ENCODE measurements around the gene NPDC1.
"Not testable (repeated sequence)": the region's sequence is repeated elsewhere in the genome, so short reads cannot be mapped to it uniquely, and the experiment has no call there.

NPDC1 gene

DNA sequence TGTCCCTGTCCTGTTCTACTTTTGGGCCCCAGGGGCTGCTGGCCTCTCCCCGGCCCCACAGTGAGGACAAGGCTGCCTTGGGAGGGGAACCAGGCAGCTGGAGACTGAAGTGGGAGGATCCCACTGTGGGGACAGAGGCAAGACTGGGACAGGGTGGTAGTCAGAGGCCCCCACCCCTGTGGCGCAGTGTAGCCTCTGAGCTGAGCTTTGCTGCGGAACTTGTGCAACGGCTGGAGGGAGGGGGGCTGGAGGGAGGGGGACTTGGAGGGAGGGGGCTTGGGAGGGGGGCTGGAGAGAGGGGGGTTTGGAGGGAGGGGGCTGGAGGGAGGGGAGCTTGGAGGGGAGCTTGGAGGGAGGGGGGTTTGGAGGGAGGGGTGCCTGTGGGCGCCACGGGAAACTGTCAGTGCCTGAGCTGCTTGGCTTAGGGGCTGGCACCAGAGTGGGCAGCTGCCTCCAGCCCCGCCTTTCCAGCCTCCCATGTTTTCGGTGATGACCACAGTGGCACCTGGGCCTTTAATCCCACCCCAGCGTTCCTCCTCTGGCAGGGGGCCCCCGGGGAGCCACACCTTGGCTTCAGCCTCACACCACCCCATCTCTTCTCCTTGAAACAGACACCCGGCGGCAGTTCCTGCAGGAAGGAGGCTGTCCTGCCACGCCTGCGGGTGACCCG, 11.8 kb downstream of the NPDC1 start:
- Histone ChIP-seq H3K9me3 (no peaks in the 10 kb centered on the region), H3K4me3 (ENCODE audit: low read depth, low read length) (no peak overlapping the region), H3K27me3 (no peaks in the 10 kb centered on the region), H3K36me3 (peaks cover 9% of the 10 kb centered on the region), H3K4me1 (peaks cover 2% of the 10 kb centered on the region; the same call in 1 of the 2 replicates)
- TF ChIP-seq, protein P1, sequence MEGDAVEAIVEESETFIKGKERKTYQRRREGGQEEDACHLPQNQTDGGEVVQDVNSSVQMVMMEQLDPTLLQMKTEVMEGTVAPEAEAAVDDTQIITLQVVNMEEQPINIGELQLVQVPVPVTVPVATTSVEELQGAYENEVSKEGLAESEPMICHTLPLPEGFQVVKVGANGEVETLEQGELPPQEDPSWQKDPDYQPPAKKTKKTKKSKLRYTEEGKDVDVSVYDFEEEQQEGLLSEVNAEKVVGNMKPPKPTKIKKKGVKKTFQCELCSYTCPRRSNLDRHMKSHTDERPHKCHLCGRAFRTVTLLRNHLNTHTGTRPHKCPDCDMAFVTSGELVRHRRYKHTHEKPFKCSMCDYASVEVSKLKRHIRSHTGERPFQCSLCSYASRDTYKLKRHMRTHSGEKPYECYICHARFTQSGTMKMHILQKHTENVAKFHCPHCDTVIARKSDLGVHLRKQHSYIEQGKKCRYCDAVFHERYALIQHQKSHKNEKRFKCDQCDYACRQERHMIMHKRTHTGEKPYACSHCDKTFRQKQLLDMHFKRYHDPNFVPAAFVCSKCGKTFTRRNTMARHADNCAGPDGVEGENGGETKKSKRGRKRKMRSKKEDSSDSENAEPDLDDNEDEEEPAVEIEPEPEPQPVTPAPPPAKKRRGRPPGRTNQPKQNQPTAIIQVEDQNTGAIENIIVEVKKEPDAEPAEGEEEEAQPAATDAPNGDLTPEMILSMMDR (IDR thresholded peaks at IDR 0.05; ENCODE audit: low read depth, low read length), result no peak
- DNase-seq, result no peak

DNA sequence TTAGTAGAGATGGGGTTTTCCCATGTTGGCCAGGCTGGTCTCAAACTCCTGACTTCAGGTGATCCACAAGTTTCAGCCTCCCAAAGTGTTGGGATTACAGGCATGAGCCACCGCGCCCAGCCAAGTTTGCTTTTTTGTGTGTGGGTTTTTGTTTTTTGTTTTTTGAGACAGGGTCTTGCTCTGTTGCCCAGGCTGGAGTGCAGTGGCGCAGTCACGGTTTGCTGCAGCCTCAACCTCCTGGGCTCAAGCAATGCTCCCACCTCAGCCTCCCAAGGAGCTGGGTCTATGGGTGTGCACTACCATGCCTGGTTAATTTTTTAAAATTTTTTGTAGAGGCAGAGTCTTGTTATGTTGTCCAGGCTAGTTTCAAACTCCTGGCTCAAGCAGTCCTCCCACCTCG, 12.5 kb downstream of the NPDC1 start:
- not testable (repeated sequence) for H3K4me1 ChIP-seq; H3K4me3 ChIP-seq (ENCODE audit: low read depth, low read length); H3K27me3 ChIP-seq; H3K36me3 ChIP-seq; DNase-seq; H3K9me3 ChIP-seq

DNA sequence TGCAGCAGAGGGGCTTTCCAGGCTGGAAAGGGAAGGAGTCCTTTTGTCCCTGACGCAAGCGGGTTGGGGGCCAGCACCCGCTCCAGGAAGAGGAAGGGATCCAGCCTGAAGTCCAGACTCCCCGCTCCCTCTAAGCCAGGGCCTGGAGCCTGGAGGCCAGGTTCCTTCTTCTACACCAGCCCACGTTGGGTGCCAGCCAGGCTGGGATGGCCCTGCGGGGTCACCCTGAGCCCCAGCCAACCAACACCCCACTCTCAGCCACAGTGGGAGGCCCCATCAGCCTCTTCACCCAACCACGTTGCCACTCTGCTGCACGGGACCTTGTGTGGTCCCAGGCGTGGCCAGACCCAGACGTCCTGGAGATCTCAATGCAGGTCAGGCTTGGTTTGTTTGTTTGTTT, 13.1 kb downstream of the NPDC1 start:
- no peak overlapping the region for H3K4me3 ChIP-seq (ENCODE audit: low read depth, low read length)
- H3K4me1 ChIP-seq, result peaks cover 2% of the 10 kb centered on the region; the same call in 1 of the 2 replicates
- DNase-seq, result no peak
- no peaks in the 10 kb centered on the region for H3K9me3 ChIP-seq
- H3K27me3 ChIP-seq, result no peaks in the 10 kb centered on the region
- H3K36me3 ChIP-seq, result peaks cover 2% of the 10 kb centered on the region; the same call in 1 of the 2 replicates
- TF ChIP-seq, protein P1 (IDR thresholded peaks at IDR 0.05; ENCODE audit: low read depth, low read length), result no peak

DNA sequence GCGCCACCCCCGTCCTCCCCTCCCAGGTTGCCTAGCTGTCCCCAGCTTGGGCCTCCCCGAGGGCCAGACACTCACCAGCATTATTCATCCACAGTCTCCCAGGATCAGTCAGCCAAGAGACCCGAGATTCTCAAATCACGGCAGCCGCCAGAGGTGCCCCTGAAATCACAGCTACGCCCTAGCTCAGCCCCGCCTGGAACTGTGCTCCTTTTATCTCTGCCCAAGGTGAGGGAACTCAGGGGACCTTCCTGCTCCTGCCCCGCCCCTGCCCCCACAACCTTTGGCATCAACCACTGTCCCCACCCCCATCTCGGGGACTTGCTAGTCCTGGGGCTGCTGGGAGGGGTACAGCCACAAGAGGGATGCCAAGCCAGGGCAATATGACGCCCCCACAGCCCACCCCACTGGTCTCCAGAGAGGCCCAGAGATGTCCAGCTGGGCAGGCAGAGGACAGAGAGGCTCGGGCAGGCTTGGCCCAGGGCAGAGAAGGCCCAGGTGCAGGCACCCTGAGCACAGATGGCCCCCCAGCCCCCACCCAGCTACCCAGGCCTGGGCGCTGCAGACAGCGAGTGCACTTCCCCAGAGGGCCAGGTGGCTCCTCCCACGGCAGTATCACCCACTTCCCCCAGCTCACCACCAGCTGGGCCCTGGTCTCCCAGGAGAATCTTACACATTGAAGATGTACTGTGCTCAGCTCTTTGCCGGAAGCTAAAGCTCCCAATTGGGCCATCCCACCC, 13.9 kb downstream of the NPDC1 start, which contains the start of gene FUT7:
TSS of gene FUT7 (minus strand) at position 185 of the 737 bp plus-strand sequence. CDS start at position 88, 97 bp downstream.
- TF ChIP-seq, protein P1 (IDR thresholded peaks at IDR 0.05; ENCODE audit: low read depth, low read length), result no peak
- no peak within 1 kb of the TSS for H3K4me3 ChIP-seq (ENCODE audit: low read depth, low read length)
- peaks cover 6% of the 10 kb centered on the region for H3K4me1 ChIP-seq
- peak; percentile 46 for DNase-seq
- no peaks in the 10 kb centered on the region for H3K9me3 ChIP-seq
- H3K27me3 ChIP-seq, result no peaks in the 10 kb centered on the region
- H3K36me3 ChIP-seq, result peaks cover 2% of the 10 kb centered on the region; the same call in 1 of the 2 replicates

DNA sequence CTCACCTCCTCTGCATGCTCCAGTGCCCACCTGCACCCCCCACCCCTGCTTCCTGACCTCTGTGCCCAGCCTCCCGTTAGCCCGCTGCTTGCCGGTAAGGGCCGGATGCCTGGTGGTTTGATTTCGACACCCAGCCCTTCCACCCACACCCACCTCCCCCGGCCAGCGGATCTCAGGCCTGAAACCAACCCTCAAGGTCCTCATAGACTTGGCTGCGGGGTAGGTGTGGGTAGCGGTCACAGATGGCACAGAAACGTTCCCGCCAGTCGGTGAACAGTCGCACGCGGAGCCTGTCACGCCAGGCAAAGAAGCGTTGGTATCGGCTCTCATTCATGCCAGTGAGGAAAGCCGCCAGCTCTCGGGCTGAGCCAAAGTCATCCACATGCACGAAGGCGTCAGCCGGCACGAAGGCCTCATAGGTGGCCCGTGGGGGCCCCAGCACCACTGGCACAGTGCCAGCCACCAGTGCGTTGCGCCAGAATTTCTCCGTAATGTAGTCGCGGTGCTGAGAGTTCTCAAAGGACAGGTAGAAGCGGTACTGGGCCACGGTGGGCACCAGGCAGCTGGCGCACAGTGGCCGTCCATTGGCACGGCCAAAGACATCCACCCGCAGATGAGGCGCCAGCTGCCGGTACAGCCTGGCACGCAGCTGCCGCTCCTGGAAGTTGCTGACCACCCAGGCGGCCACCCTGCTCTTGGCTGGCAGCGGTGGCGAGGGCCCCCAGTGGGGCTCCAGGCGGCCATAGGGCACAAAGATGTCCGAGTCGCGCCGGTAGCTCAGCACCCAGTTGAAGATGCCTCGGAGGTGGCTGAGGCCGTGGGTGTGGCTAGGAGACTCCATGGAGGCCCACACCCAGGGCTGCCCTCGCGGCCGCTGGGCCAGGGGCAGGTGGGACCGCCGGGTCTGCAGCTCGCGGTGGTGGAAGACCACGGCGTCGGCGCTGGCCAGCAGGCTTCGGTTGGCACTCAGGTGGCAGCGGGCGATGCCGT, 15.1 kb downstream of the NPDC1 start:
- Histone ChIP-seq H3K4me3 (ENCODE audit: low read depth, low read length) (no peak overlapping the region), H3K36me3 (no peaks in the 10 kb centered on the region), H3K4me1 (peaks cover 18% of the 10 kb centered on the region), H3K9me3 (no peaks in the 10 kb centered on the region), H3K27me3 (no peaks in the 10 kb centered on the region)
- TF ChIP-seq, protein P1 (IDR thresholded peaks at IDR 0.05; ENCODE audit: low read depth, low read length), result no peak
- no peak for DNase-seq

DNA sequence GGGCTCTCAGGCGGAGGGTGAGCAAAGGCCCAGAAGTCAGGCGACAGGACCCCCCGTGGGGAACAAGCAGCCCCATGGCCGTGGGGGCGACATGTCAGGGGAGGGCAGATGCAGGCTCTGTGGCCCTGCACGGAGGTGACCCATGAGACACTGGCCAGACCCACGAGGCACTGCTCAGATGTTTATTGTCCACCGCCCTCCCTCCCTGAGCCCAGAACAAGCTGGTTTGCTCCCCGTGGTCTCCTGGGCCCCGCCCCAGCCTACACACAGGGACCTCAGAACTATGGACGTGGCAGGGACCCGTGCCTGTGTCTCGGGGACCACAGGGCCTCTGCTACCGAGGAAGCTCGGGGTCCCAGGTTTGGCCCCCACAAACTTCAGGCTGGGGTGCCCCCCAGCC, 16.0 kb downstream of the NPDC1 start:
- DNase-seq, result no peak
- Histone ChIP-seq H3K36me3 (no peaks in the 10 kb centered on the region), H3K4me3 (ENCODE audit: low read depth, low read length) (no peak overlapping the region), H3K27me3 (no peaks in the 10 kb centered on the region), H3K4me1 (peaks cover 23% of the 10 kb centered on the region), H3K9me3 (no peaks in the 10 kb centered on the region)
- TF ChIP-seq, protein P1 (IDR thresholded peaks at IDR 0.05; ENCODE audit: low read depth, low read length), result no peak
